PC-9 (cell line): ENCODE data around the gene CENPC. TPM values are rescaled to one million over a fixed set of nuclear protein-coding genes. Genes with fewer than 3 reads are reported as not detected.

Source experiments
- BruUV-seq: library from RNA; stranded (reverse); fragments of 400-500 nt; replicated peaks from 2 replicates; lab custom pipeline; 2021; lab: Mats Ljungman, UMichigan
- CTCF ChIA-PET: fragments of 300-600 bp; sonication (Branson Sonifier 250); formaldehyde crosslinking; loops from one replicate; lab custom pipeline; 2022; ENCODE audit warnings: antibody characterized with exemption; lab: Charles Lee
- POLR2A ChIA-PET: fragments of 300-600 bp; sonication (Branson Sonifier 250); formaldehyde crosslinking; loops from one replicate; lab custom pipeline; 2022; ENCODE audit warnings: antibody characterized with exemption; ENCODE audit not compliant: unreplicated experiment; lab: Charles Lee
- DNase-seq, 2 experiments: peaks; one replicate each; pipeline versions ENCODE4 v3.0.0 to v3.0.0-alpha.2; 2015 to 2022; ENCODE audit warnings: mixed read lengths in 1 of 2
- H2AFZ ChIP-seq: fragments of 200-600 bp; sonication (generic); 2 replicates; pipeline ENCODE4 v1.8.1; 2017; ENCODE audit warnings: antibody characterized with exemption
- H3F3A ChIP-seq: fragments of 200-600 bp; sonication (generic); 2 replicates; pipeline ENCODE4 v1.8.1; 2017; ENCODE audit warnings: antibody characterized with exemption, mild to moderate bottlenecking, low read depth; ENCODE audit not compliant: insufficient read depth
- H3K27ac ChIP-seq: fragments of 200-600 bp; sonication (generic); 2 replicates; pipeline ENCODE4 v1.6.1; 2016; ENCODE audit warnings: mixed run types
- H3K27me3 ChIP-seq: fragments of 200-600 bp; sonication (generic); 2 replicates; pipeline ENCODE4 v1.6.1; 2016; ENCODE audit warnings: low read depth, mixed run types; ENCODE audit not compliant: insufficient read depth
- H3K36me3 ChIP-seq: fragments of 200-600 bp; sonication (generic); 2 replicates; pipeline ENCODE4 v1.6.1; 2016; ENCODE audit warnings: low read depth, mixed run types
- H3K4me1 ChIP-seq: fragments of 200-600 bp; sonication (generic); replicated peaks from 2 replicates; pipeline ENCODE4 v1.6.1; 2016; ENCODE audit warnings: mixed run types; ENCODE audit not compliant: insufficient read depth
- H3K4me2 ChIP-seq: fragments of 200-600 bp; sonication (generic); 2 replicates; pipeline ENCODE4 v1.6.1; 2017; ENCODE audit warnings: mixed run types
- H3K4me3 ChIP-seq: fragments of 200-600 bp; sonication (generic); 2 replicates; pipeline ENCODE4 v1.6.1; 2016; ENCODE audit warnings: mixed run types
- H3K79me2 ChIP-seq: fragments of 200-600 bp; sonication (generic); 2 replicates; pipeline ENCODE4 v1.6.1; 2017; ENCODE audit warnings: low read depth, mixed run types
- H3K9me2 ChIP-seq: fragments of 200-600 bp; sonication (generic); 2 replicates; pipeline ENCODE4 v1.8.1; 2017; ENCODE audit warnings: mild to moderate bottlenecking; ENCODE audit not compliant: insufficient read depth
- H3K9me3 ChIP-seq: fragments of 200-600 bp; sonication (generic); 2 replicates; pipeline ENCODE4 v1.8.1; 2016; ENCODE audit warnings: low read depth; ENCODE audit not compliant: insufficient read depth
- H4K20me1 ChIP-seq: fragments of 200-600 bp; sonication (generic); 2 replicates; pipeline ENCODE4 v1.8.1; 2017; ENCODE audit not compliant: insufficient read depth
- EZH2 ChIP-seq: fragments of 200-600 bp; sonication (generic); IDR thresholded peaks from 2 replicates; pipeline ENCODE4 v1.8.0; 2017; ENCODE audit warnings: antibody characterized with exemption, low read depth
- intact Hi-C: fragments of 100-400 bp; cut with micrococcal nuclease; formaldehyde crosslinking; loops from one replicate; pipeline ENCODE4 v1.10.0; 2022; ENCODE audit not compliant: unreplicated experiment
- total RNA-seq: library from RNA; stranded (reverse); gene quantifications from 2 replicates; pipeline ENCODE4 v1.2.3, GENCODE V29; 2021
- TF ChIP-seq, protein P1 (sequence below): fragments of 200-600 bp; sonication (generic); conservative IDR thresholded peaks from 2 replicates; pipeline ENCODE4 v1.6.1; 2017; ENCODE audit warnings: mixed run types, antibody characterized with exemption, mild to moderate bottlenecking, moderate library complexity

CENPC gene
- total RNA-seq, 1 experiment from 2014 or later = 14.2 TPM

DNA sequence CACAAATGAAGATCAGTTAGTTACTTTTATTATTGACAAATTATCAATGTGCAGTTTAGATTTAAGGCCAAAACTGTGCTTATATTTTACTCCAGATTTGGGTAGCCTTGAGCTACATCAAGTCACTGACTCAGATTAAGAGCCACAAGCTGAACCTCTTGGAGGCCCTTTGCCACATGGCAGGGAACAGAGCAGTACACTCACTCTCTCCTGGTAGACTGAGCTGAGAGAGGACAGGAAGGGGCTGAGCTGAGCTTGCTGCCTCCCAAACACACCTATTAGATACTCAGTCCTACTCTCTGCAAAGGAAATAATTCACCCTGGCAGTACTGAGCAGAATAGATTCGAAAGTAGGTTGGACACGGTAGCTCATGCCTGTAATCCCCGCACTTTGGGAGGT, 21.0 kb upstream of the CENPC start:
- no peaks in the 10 kb centered on the region for H3K36me3 ChIP-seq
- ChIA-PET CTCF (no interaction called here), POLR2A (no interaction called here)
- H3K9me3 ChIP-seq = no peaks in the 10 kb centered on the region
- no peaks in the 10 kb centered on the region for H3K9me2 ChIP-seq
- no peak for DNase-seq
- no peak overlapping the region for H2AFZ ChIP-seq
- intact Hi-C loops = no loop called here
- no peak overlapping the region for H3K4me2 ChIP-seq
- H3K4me3 ChIP-seq = no peak overlapping the region
- H3K27me3 ChIP-seq = no peaks in the 10 kb centered on the region
- H3K27ac ChIP-seq = no peak overlapping the region
- no TSS peak for BruUV-seq
- TF ChIP-seq, protein P1, sequence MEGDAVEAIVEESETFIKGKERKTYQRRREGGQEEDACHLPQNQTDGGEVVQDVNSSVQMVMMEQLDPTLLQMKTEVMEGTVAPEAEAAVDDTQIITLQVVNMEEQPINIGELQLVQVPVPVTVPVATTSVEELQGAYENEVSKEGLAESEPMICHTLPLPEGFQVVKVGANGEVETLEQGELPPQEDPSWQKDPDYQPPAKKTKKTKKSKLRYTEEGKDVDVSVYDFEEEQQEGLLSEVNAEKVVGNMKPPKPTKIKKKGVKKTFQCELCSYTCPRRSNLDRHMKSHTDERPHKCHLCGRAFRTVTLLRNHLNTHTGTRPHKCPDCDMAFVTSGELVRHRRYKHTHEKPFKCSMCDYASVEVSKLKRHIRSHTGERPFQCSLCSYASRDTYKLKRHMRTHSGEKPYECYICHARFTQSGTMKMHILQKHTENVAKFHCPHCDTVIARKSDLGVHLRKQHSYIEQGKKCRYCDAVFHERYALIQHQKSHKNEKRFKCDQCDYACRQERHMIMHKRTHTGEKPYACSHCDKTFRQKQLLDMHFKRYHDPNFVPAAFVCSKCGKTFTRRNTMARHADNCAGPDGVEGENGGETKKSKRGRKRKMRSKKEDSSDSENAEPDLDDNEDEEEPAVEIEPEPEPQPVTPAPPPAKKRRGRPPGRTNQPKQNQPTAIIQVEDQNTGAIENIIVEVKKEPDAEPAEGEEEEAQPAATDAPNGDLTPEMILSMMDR = no peak
- no peak for TF ChIP-seq EZH2
- H4K20me1 ChIP-seq = no peaks in the 10 kb centered on the region
- H3K79me2 ChIP-seq = no peaks in the 10 kb centered on the region
- no peaks in the 10 kb centered on the region for H3K4me1 ChIP-seq
- no peaks in the 10 kb centered on the region for H3F3A ChIP-seq

GRCh38 chr4:67565284-67565683, 20.0 kb upstream of the CENPC start:
- Histone ChIP-seq H3K9me2 (no peaks in the 10 kb centered on the region), H3K9me3 (no peaks in the 10 kb centered on the region), H3K36me3 (no peaks in the 10 kb centered on the region), H3K27me3 (no peaks in the 10 kb centered on the region), H3K4me1 (no peaks in the 10 kb centered on the region), H3K4me3 (no peak overlapping the region), H3F3A (no peaks in the 10 kb centered on the region), H3K27ac (no peak overlapping the region), H4K20me1 (no peaks in the 10 kb centered on the region), H3K79me2 (no peaks in the 10 kb centered on the region), H2AFZ (no peak overlapping the region), H3K4me2 (no peak overlapping the region)
- DNase-seq = no peak
- ChIA-PET CTCF (no interaction called here), POLR2A (no interaction called here)
- no TSS peak for BruUV-seq
- intact Hi-C loops = no loop called here
- no peak for TF ChIP-seq EZH2
- TF ChIP-seq, protein P1 = no peak

DNA sequence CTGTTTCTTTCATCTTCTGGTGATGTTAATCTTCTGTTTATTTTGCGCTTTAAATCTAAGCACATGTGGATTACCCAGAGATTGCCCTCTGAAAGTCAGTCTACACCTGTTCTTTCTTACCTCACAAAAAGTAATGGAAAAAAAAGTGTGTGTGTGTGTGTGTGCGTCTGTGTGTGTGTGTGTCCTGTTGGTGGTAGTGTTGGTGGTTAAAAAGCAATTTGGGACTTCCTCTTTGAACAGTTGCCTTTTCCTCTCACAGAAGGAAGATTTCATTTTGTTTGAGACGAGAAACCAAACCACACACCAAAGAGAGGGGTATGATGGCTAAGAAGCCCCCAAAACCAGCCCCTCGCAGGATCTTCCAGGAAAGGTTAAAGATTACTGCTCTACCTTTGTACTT, 13.2 kb upstream of the CENPC start, which contains the start of gene STAP1:
STAP1 (plus strand) TSS at position 235 of the 400 bp plus-strand sequence; CDS start at position 318, 83 bp downstream.
- BruUV-seq = no TSS peak
- CTCF ChIA-PET = no interaction called here
- TF ChIP-seq, protein P1 = no peak
- no peak for TF ChIP-seq EZH2
- no peaks in the 10 kb centered on the region for H3K9me2 ChIP-seq
- H3K4me2 ChIP-seq = no peak within 1 kb of the TSS
- H3K9me3 ChIP-seq = no peaks in the 10 kb centered on the region
- H3K36me3 ChIP-seq = no peaks in the 10 kb centered on the region
- H3K27ac ChIP-seq = no peak within 1 kb of the TSS
- no peak within 1 kb of the TSS for H3K4me3 ChIP-seq
- H4K20me1 ChIP-seq = no peaks in the 10 kb centered on the region
- no peak for DNase-seq
- no peaks in the 10 kb centered on the region for H3K4me1 ChIP-seq
- no peaks in the 10 kb centered on the region for H3F3A ChIP-seq
- H3K79me2 ChIP-seq = no peaks in the 10 kb centered on the region
- H3K27me3 ChIP-seq = no peaks in the 10 kb centered on the region
- H2AFZ ChIP-seq = no peak within 1 kb of the TSS
- intact Hi-C loops = no loop called here
- POLR2A ChIA-PET = no interaction called here
